Activated CD4-positive, alpha-beta memory T cell treated with anti-CD3 and anti-CD28 coated beads, Interleukin-2, amount 10 ng/mL, durations not matched to agents 7 days and 5 days (primary cell): ENCODE data around the gene EMP1. TPM values are rescaled to one million over a fixed set of nuclear protein-coding genes. Genes with fewer than 3 reads are reported as not detected.
"Not testable (repeated sequence)": the region's sequence is repeated elsewhere in the genome, so short reads cannot be mapped to it uniquely, and the experiment has no call there.

Experiments used
- CTCF ChIA-PET: fragments of 350-600 bp; sonication (Branson Sonifier 250); formaldehyde crosslinking; loops from one replicate; lab custom pipeline; 2021; ENCODE audit warnings: antibody characterized with exemption, inconsistent platforms; lab: Charles Lee
- POLR2A ChIA-PET: fragments of 350-600 bp; sonication (Branson Sonifier 250); formaldehyde crosslinking; loops from one replicate; lab custom pipeline; 2021; ENCODE audit warnings: antibody characterized with exemption; lab: Charles Lee
- DNase-seq: peaks from one replicate; pipeline ENCODE4 v3.0.0-alpha.2; 2020
- H3K27ac Mint-ChIP-seq: one replicate; pipeline ENCODE4 v1.8.0; 2021; ENCODE audit warnings: mild to moderate bottlenecking, mixed read lengths
- H3K27me3 Mint-ChIP-seq: one replicate; pipeline ENCODE4 v1.8.0; 2021; ENCODE audit warnings: mixed read lengths
- H3K36me3 Mint-ChIP-seq: one replicate; pipeline ENCODE4 v1.8.0; 2021; ENCODE audit warnings: low read depth, mixed read lengths
- H3K4me1 Mint-ChIP-seq: one replicate; pipeline ENCODE4 v1.8.0; 2021; ENCODE audit warnings: mixed read lengths
- H3K4me3 Mint-ChIP-seq: one replicate; pipeline ENCODE4 v1.8.0; 2021; ENCODE audit warnings: mild to moderate bottlenecking, mixed read lengths
- H3K9me3 Mint-ChIP-seq: one replicate; pipeline ENCODE4 v1.8.0; 2021; ENCODE audit warnings: mixed read lengths
- total RNA-seq, 2 experiments: library from RNA; stranded (reverse); gene quantifications; one replicate each; pipeline ENCODE4 v1.2.3, GENCODE V29; 2021

EMP1 gene
- total RNA-seq, 2 experiments from 2014 or later: 90.4 to 101 TPM

GRCh38 chr12:13257356-13257875 is 60.9 kb downstream of the EMP1 start:
- H3K27ac Mint-ChIP-seq: no peak overlapping the region
- H3K4me1 Mint-ChIP-seq: peaks cover 3% of the 10 kb centered on the region
- peaks cover 3% of the 10 kb centered on the region for H3K27me3 Mint-ChIP-seq
- DNase-seq: no peak
- no peak overlapping the region for H3K4me3 Mint-ChIP-seq
- ChIA-PET CTCF (interaction anchor here (0.8 to 3.9 kb wide), 5 partner anchors 9 to 105 kb away, joined by 3 to 27 read pairs (median 13); no protein-coding TSS in a partner anchor), POLR2A (no interaction called here)
- H3K36me3 Mint-ChIP-seq: no peaks in the 10 kb centered on the region
- no peaks in the 10 kb centered on the region for H3K9me3 Mint-ChIP-seq

DNA sequence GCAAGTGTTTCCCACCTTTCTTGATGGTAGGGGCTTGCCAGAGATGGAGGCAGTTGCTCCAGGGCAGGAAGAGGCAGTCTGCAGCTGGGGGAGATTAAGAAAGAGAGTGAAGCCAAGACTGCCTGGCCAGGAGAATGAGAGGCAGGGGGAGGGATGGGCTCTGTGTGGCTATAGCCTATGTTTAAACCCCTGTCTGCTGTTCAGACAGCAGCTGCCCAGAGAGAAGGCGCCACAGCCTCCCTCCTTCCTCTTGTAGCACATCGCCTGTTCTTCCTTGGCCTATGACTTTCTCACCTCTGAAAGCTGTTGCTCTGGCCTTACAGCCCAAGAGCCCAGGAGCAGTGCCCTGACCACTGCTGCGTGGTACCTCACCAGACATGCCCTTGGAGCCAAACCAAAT is 61.7 kb downstream of the EMP1 start:
- no peak overlapping the region for H3K27ac Mint-ChIP-seq
- no peaks in the 10 kb centered on the region for H3K9me3 Mint-ChIP-seq
- no peak overlapping the region for H3K4me3 Mint-ChIP-seq
- peaks cover 3% of the 10 kb centered on the region for H3K27me3 Mint-ChIP-seq
- no peak for DNase-seq
- ChIA-PET CTCF (no interaction called here), POLR2A (no interaction called here)
- no peaks in the 10 kb centered on the region for H3K36me3 Mint-ChIP-seq
- peaks cover 3% of the 10 kb centered on the region for H3K4me1 Mint-ChIP-seq

- H3K9me3 Mint-ChIP-seq: no peaks in the 10 kb centered on the region
- no peaks in the 10 kb centered on the region for H3K36me3 Mint-ChIP-seq
- no peak for DNase-seq
- H3K27me3 Mint-ChIP-seq: peaks cover 5% of the 10 kb centered on the region
- no peak overlapping the region for H3K27ac Mint-ChIP-seq
- peaks cover 3% of the 10 kb centered on the region for H3K4me1 Mint-ChIP-seq
- no peak overlapping the region for H3K4me3 Mint-ChIP-seq
- ChIA-PET CTCF (no interaction called here), POLR2A (no interaction called here)
Measured at GRCh38 chr12:13258717-13259119, 62.2 kb downstream of the EMP1 start.

DNA sequence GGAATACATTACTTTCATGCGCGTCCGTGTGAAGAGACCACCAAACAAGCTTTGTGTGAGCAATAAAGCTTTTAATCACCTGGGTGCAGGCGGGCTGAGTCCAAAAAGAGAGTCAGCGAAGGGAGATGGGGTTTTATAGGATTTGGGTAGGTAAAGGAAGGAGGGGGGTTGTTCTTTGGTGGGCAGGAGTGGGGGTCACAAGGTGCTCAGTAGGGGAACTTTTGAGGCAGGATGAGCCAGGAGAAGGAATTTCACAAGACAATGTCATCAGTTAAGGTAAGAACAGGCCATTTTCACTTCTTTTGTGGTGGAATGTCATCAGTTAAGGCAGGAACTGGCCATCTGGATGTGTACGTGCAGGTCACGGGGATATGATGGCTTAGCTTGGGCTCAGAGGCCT is 63.1 kb downstream of the EMP1 start:
- H3K9me3 Mint-ChIP-seq, H3K27me3 Mint-ChIP-seq, H3K36me3 Mint-ChIP-seq, H3K4me1 Mint-ChIP-seq, DNase-seq, POLR2A ChIA-PET, CTCF ChIA-PET, H3K27ac Mint-ChIP-seq, H3K4me3 Mint-ChIP-seq: not testable (repeated sequence)

- POLR2A ChIA-PET, H3K4me1 Mint-ChIP-seq, H3K9me3 Mint-ChIP-seq, H3K27ac Mint-ChIP-seq, H3K36me3 Mint-ChIP-seq, DNase-seq, H3K4me3 Mint-ChIP-seq: not testable (repeated sequence)
- CTCF ChIA-PET: interaction anchor here (2.4 kb wide), 1 partner anchor 10 kb away, joined by 14 read pairs; no protein-coding TSS in a partner anchor
- H3K27me3 Mint-ChIP-seq: peaks cover 14% of the 10 kb centered on the region
Measured at GRCh38 chr12:13267826-13268225, 71.3 kb downstream of the EMP1 start.

DNA sequence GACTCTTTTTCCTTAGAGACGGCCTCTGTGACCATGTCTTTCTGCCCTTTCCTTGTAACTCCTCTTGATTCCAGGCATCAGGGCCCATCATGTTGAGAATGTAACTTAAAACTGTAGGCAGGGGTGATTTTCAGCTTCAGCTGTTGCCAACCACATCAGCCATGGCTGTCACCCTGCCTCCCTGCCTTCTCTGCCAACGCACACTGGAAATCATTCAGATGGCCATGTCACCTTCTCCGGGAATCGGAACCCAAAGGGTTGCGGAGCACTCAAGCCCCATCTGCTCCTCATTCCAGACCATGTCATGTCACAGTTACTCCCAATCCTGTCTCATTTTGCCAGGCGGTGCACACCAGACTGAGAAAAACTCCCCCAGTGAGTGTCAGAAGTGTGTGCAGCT is 72.1 kb downstream of the EMP1 start:
- POLR2A ChIA-PET: no interaction called here
- Mint-ChIP-seq H3K27me3 (peaks cover 16% of the 10 kb centered on the region), H3K4me1 (no peaks in the 10 kb centered on the region), H3K4me3 (no peak overlapping the region), H3K36me3 (no peaks in the 10 kb centered on the region), H3K27ac (no peak overlapping the region), H3K9me3 (no peaks in the 10 kb centered on the region)
- no peak for DNase-seq
- CTCF ChIA-PET: interaction anchor here (2.4 to 5.1 kb wide), 2 partner anchors 10 to 12 kb away, joined by 14 to 27 read pairs; no protein-coding TSS in a partner anchor

Other genes with a start within 250 kb of the EMP1 start
- gene GPRC5D, start 244.6 kb upstream of the EMP1 start, total RNA-seq: 1 to 10 TPM in 1 of 2 experiments, under 1 TPM in 1; 0.73 to 1.6 TPM
- 10 to 100 TPM; 11.1 to 12.5 TPM for gene HEBP1, start 196.5 kb upstream of the EMP1 start, total RNA-seq
- 1 to 10 TPM; 4.5 to 5.2 TPM for gene FAM234B, start 152.3 kb upstream of the EMP1 start, total RNA-seq
- gene GSG1, start 93.1 kb upstream of the EMP1 start, total RNA-seq: not detected